K562 (cell line): ENCODE results near the gene TECTA. TPM values are rescaled to one million over a fixed set of nuclear protein-coding genes. Genes with fewer than 3 reads are reported as not detected.

ENCODE experiments used
- BCL6 ChIP-seq: fragments of 250-450 bp; sonication (Bioruptor Pico); IDR thresholded peaks from 2 replicates; pipeline ENCODE4 v1.4.0; 2020
- BRCA1 ChIP-seq, 2 experiments: fragments of 450-650 bp in 1 of 2; sonication (generic) in 1 of 2; formaldehyde crosslinking in 1 of 2; IDR thresholded peaks; 2 replicates each; pipeline versions ENCODE4 v1.5.0 to v1.6.1; 2017 to 2020; ENCODE audit warnings: mild to moderate bottlenecking in 1 of 2, missing genetic modification reagents in 1 of 2
- CBX3 ChIP-seq, 2 experiments: IDR thresholded peaks; 1 replicate in 1 of 2; 2 replicates in 1 of 2; pipeline ENCODE4 v1.6.1; 2012; ENCODE audit warnings: inconsistent platforms in 2 of 2, low read length in 2 of 2, borderline replicate concordance in 1 of 2, control low read depth in 1 of 2
- EP400 ChIP-seq: fragments of 450-650 bp; IDR thresholded peaks from 2 replicates; pipeline ENCODE4 v1.6.1; 2017; ENCODE audit warnings: antibody characterized with exemption, mild to moderate bottlenecking, moderate library complexity
- HOXB6 ChIP-seq: fragments of 250-450 bp; sonication (Bioruptor Pico); IDR thresholded peaks from 2 replicates; pipeline ENCODE4 v1.5.1; 2022; ENCODE audit warnings: mild to moderate bottlenecking, borderline replicate concordance
- NCOA4 ChIP-seq: fragments of 450-650 bp; IDR thresholded peaks from 2 replicates; pipeline ENCODE4 v1.6.1; 2018; ENCODE audit warnings: mild to moderate bottlenecking; ENCODE audit not compliant: partially characterized antibody
- NFE2L1 ChIP-seq: fragments of 450-650 bp; IDR thresholded peaks from 2 replicates; pipeline ENCODE4 v1.6.1; 2016; ENCODE audit warnings: missing genetic modification characterization, low read depth, mild to moderate bottlenecking, missing compliant biosample characterization, moderate library complexity, borderline replicate concordance
- RFX5 ChIP-seq: IDR thresholded peaks from 2 replicates; pipeline ENCODE4 v1.6.1; 2011; ENCODE audit warnings: low read depth, mild to moderate bottlenecking, improper control_type of control experiment, low read length
- UBTF ChIP-seq, 2 experiments: IDR thresholded peaks; 2 replicates each; pipeline ENCODE4 v1.6.1; 2012; ENCODE audit warnings: improper control_type of control experiment in 2 of 2, low read depth in 2 of 2, low read length in 2 of 2, borderline replicate concordance in 1 of 2
- ZNF561 ChIP-seq: fragments of 450-650 bp; formaldehyde crosslinking; conservative IDR thresholded peaks from 2 replicates; pipeline ENCODE4 v1.4.0; 2020; ENCODE audit warnings: mild to moderate bottlenecking, moderate library complexity
- ZNF644 ChIP-seq: fragments of 200-800 bp; sonication (Bioruptor generic); IDR thresholded peaks from 2 replicates; pipeline ENCODE4 v1.6.1; 2016; ENCODE audit warnings: low read depth, missing genetic modification characterization, missing compliant biosample characterization
- polyA plus RNA-seq, 8 experiments: library from polyadenylated mRNA; depleted of rRNA in 4 of 8; stranded (reverse) in 5 of 8; unstranded in 3 of 8; fragments of >200 nt; fragmentation: Nextera tagmentation in 2 of 8; fragmentation: Illumina TruSeq in 1 of 8; extraction: Ambion mirVana in 2 of 8; extraction: Trizol in 1 of 8; gene quantifications; 2 replicates each; pipeline versions ENCODE4 v1.2.1 to v1.2.3, GENCODE V29; 2011 to 2014; ENCODE audit warnings: inconsistent platforms in 1 of 8, missing spikeins in 1 of 8
- total RNA-seq, 7 experiments: library from RNA; depleted of rRNA in 6 of 7; stranded (reverse); fragments of >200 nt in 6 of 7; fragmentation: Illumina TruSeq in 2 of 7; extraction: Trizol in 2 of 7; gene quantifications; 2 replicates each; pipeline versions ENCODE4 v1.2.1 to v1.2.3, GENCODE V29; 2011 to 2021; ENCODE audit warnings: low replicate concordance in 1 of 7

The TECTA gene
- total and polyA plus RNA-seq, 9 of the 15 experiments (the other 6 are each of a cell fraction or from before 2014, with no cell fraction given), result under 0.01 to 0.04 (median 0.03) TPM; not detected in 5

DNA sequence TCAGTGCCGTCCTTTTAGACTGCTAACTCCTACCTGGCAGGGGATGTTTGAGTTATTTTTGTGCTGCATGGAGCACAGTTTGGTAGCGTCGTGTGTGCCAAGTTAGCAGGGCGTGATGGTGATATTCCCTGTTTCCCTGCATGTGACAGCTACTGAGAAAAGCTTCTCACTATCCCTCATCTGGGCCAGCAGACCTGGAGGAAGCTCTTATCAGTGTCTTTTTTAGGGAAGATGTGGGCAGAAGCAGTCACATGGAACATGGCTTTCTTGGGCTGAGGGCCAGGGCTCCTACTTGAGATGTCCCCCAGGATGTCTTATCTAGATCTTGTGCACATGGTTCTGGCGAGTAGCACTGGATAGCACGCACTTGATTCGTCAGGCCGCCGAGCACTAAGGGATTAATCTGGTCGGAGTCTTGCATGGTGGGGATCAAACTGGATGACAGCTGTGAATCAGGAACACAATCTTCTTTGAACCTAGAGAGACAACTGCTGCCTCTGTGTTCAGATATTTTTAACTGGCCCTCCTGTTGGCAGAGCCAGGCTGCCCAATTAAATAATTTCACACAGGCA lies 33.8 kb downstream of the TECTA start (continued):
- TF ChIP-seq ZNF561 (CRISPR knock-in tag) (no peak), CBX3 (IDR thresholded peaks at IDR 0.05; ENCODE audit: borderline replicate concordance in 1 of 2, low read length in 2 of 2) (no peak), HOXB6 (CRISPR knock-in tag) (no peak), BCL6 (CRISPR knock-in tag) (no peak), UBTF (IDR thresholded peaks at IDR 0.05; ENCODE audit: borderline replicate concordance in 1 of 2, low read depth in 2 of 2, low read length in 2 of 2) (no peak), BRCA1 (IDR thresholded peaks at IDR 0.05) (no peak), BRCA1 (CRISPR knock-in tag; IDR thresholded peaks at IDR 0.05) (no peak), NCOA4 (no peak), ZNF644 (tag) (no peak), EP400 (no peak), NFE2L1 (tag) (no peak), RFX5 (no peak)
